NCI-H2227 treated with DMSO at 0.1 percent for 48 hours (cell line): Measurements from ENCODE around the gene GPR146.
"Not testable (repeated sequence)": the region's sequence is repeated elsewhere in the genome, so short reads cannot be mapped to it uniquely, and the experiment has no call there.

Experiments used
- DNase-seq: peaks from one replicate; lab custom pipeline; 2025; lab: John Stamatoyannopoulos, UW

The GPR146 gene

GRCh38 chr7:1058311-1058710 is 14.0 kb downstream of the GPR146 start:
- DNase-seq, result no peak

DNA sequence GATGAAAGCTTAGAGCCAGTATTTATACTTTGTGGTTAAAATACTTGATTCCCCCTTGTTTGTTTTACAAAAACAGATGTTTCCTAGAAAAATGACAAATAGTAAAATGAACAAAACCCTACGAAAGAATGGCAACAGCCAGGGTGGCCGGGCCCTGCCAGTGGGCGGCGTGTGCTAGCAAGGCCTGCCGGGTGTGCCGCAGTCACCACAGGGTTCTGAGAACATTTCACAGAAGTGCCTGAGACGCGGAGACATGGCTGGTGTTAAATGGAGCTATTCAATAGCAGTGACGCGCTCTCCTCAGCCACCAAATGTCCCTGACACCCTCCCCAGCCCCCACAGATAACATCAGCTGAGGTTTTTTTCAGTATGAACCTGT is 14.5 kb downstream of the GPR146 start:
- DNase-seq, result no peak

- no peak for DNase-seq
These were observed 15.1 kb downstream of the GPR146 start for GRCh38 chr7:1059200-1060091.

DNA sequence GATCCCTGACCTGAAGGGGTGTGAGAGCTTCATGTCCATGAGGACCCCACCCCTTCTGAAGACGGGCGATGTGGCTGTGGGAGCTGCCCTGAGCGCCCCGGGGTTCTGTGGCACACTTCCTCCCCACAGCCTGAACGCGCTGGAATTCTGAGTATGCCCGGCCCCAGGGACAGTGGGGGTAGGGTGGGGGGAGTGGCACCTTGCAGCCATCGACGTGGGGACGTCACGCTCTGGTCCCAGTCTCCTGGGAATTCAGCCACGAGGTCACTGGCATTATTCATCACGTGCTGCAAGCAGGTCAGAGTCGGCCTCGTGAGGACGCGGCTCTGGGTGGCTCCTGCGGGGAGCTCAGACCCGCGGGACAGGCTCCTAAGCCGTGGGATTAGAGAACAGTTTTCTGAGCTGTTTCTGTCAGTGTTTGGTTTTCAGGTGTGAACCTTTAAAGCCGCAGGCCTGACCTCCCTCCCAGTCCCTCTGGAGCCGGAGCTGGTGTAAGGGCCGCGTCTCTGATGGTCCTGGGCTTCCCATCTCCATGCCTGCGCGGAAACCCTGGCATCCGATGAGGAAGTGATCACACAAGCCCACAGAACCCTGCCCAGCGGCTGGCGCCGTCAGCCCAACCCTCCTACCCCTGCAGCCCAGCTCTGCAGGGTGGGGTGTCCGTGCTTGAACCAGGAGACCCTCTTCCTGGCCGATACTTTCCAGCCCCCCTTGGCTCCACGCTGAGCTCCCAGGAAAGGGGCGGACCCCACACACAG is 16.1 kb downstream of the GPR146 start:
- DNase-seq, result no peak

- no peak for DNase-seq
These were observed 16.8 kb downstream of the GPR146 start for GRCh38 chr7:1061180-1061579.

DNA sequence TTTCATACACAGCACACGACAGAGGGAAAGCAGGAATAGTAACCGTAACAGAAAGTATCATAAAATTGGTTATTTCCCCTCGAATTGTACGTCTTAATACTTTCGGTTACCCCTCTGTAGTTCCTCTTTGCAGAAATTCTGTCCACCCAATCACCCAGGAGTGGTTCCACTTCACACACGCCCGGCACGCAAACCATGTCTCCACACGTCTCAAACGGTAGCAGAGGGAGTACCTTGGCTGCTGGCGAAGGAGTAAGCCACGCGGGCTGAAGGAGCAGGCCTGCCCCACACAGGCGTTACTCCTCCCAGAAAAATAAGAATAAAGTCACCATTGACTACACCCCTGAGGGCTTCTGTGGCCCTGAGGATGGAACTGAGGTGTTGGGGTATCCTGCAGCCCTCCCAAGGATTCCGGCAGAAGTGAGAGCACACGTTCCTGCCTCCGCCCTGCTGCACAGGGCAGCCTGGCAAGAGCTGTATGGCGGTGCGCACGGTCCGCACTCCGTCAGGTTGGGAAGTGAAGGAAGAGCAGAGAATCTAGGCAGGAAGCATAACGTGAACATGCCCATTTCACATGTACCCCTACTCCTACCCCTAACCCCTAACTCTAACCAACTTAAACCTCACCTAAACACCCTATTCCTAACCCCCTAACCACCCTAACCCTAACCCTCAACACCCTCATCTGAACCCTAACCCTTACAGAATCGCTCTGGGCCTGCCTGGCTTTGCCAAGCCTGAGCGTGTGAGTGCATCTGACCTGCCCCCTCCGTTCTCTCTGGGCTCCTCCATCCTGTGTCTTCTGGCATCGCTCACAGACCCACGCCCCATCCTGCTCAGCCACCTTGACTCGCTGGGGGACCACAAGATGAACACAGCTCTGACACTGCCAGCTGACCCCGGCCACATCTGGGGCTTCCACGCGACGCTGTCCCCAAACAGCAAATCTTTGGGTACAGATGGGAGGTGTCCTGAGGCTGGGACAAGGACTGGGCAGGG is 18.2 kb downstream of the GPR146 start:
- DNase-seq, result no peak

DNA sequence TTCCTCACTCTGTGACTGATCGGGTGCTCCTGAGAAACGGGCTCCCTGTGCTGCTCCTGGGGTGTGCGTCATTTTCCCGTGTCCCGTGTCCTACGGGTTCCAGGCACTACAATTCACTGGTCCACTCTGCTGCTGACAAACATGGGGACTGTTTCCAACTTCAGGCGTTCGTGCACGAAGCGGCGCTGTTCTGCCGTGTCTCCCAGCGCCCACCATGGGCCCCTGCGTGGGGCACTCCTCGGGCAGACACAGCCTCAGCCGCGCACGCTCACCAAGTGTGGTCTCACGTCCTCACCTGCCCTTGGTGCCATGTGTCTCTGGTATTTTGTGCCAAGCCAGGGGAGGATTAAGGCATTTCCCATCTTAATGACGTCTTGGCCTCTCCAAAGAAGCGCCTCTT is 19.0 kb downstream of the GPR146 start:
- no peak for DNase-seq

DNA sequence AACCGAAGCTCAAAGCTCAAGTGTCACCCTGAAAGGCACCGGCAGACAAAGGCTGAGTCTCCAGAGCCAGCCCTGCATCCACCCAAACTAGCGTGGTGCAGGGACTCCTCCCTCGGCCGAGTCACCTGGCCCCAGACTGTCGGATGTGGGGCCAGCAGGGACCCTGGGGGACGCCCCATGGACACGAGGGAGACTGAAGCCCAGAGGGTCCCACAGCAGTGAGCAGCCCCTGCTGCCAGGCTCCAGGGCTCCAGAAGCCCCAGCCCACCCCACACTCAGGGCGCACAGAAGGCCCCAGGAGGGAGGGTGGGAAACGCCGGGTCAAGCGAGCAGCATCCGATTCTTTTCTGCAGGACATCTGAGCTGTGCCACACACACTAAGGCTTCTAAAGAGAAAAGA is 20.2 kb downstream of the GPR146 start:
- no peak for DNase-seq

GRCh38 chr7:1065263-1065584 is 20.9 kb downstream of the GPR146 start:
- no peak for DNase-seq

DNA sequence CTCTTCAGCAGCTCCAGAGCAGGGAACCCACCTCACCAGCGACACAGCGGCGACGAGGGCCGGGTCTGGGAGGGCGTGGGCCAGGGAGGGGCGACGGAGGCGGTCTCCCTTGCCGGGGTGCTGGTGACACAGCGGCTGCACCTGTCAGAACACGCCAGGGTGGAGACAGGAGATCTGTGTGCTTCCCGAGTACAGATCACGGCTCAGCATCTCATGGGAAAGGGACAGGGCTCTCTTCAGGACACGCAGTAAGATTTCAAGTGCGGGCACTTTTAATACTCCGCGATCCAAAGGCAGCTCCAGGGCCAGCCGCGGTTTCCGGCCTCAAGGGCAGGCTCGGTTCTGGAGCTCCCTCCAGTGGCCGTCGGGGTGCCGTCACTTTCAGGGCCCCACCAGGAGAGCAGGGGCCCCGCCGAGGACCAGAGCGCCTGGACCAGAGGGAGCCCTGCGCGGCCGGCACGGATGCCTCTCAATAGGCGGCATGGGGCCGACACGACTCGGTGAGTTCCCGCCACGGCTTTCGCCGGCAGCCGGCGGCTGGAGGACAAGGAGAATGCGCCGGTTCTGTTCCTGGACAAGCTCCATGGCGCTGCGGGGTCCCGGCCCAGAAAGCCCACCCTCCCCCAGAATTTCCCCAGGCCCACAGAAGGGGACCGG is 21.4 kb downstream of the GPR146 start:
- no peak for DNase-seq

- DNase-seq, result no peak
These were observed 21.9 kb downstream of the GPR146 start for GRCh38 chr7:1066242-1066588.

GRCh38 chr7:1068013-1068412 is 23.7 kb downstream of the GPR146 start:
- no peak for DNase-seq

GRCh38 chr7:1068619-1069018 is 24.3 kb downstream of the GPR146 start:
- DNase-seq, result no peak

GRCh38 chr7:1070544-1071011 is 26.2 kb downstream of the GPR146 start:
- no peak for DNase-seq

DNA sequence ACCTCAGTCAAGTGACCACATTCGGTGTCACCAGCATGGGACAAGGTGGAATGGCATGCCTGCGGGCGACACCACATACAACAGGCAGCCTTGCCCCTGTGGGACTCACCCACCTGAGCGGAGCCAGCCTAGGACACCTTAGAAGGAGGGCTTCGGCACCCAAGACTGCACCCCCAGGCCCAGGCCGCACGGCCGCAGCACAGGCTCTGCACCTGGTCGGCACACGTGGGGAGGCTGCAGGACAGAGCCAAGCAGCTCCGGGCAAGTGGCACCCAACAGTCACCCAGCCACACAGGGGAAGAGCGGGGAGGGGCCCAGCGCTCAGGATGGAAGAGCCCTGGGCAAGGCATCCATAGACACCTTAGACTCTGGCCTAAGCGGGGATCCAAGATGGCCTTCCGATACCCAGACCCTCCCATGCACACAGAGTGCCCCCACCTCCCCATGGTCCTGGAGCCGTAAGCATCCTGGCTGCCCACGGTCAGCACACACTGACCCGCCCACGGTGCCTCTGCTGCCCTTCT is 27.4 kb downstream of the GPR146 start:
- no peak for DNase-seq

DNA sequence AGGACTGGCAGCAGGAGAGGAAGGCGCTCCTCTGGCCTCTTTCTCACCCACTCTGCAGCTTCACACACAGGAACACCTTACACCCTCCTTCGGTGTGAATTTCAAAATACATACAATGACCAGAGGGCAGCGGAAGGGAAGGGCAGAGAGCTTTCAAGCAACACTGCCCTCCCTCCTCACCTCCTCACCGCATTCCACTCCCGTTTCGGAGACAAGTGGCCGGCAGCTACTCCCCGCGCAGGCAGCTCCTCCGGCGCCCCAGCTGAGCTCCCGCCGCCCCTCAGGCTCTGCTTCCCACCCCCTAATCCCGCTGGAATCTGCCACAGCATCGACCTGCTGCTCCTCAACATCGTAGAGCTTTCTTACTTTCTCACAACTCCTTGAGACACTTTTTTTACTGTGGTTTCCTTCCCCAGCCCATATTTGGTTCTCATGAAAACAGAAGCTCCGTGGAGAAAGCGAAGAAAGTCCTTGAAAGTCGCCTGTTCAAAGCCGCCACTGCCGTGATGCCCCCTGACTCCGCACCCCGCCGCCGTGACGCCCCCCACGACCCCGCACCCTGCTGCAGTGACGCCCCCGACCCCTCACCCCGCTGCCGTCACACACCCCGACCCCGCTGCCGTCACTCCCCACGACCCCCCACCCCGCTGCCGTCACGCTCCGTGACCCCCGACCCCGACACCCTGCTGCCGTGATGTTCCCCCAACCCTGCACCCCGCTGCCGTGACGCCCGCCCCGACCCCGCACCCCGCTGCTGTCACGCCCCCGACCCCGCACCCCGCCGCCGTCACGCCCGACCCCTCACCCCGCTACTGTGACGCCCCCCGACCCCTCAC is 29.0 kb downstream of the GPR146 start:
- no peak for DNase-seq

DNA sequence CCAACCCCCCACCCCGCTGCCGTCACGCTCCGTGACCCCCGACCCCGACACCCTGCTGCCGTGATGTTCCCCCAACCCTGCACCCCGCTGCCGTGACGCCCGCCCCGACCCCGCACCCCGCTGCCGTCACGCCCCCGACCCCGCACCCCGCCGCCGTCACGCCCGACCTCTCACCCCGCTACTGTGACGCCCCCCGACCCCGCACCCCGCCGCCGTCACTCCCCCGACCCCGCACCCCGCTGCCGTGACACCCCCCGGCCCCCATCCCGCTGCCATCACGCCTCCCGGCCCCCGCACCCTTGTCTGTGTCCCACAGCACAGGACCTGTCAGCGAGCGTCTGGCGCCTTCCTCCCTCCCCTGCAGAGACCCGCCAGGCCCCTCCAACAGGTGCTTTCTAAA is 29.7 kb downstream of the GPR146 start:
- not testable (repeated sequence) for DNase-seq

- no peak for DNase-seq
These were observed 30.5 kb downstream of the GPR146 start for GRCh38 chr7:1074593-1075431.

GRCh38 chr7:1076184-1077072 is 32.1 kb downstream of the GPR146 start:
- no peak for DNase-seq
